Measurements from ENCODE around the gene KCTD20.

DNA sequence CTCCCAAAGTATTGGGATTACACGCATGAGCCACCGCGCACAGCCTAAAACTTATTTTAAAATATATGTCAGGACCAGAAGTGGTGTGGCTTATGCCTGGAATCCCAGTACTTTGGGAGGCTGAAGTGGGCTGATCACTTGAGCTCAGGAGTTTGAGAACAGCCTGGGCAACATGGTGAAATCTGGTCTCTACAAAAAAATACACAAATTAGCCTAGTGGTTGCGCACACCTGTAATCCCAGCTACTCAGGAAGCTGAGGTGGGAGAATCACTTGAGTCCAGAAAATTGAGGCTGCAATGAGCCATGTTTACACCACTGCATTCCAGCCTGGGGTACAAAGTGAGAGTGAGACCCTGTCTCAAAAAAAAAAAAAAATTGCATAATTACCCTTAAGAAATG, 13.9 kb upstream of the KCTD20 start:
- TF ChIP-seq SIN3A (IDR thresholded peaks at IDR 0.05; ENCODE audit: low read depth) (no peak), EZH2phosphoT487 (IDR thresholded peaks at IDR 0.05; ENCODE audit: borderline replicate concordance) (no peak), EZH2 (IDR thresholded peaks at IDR 0.05) (no peak), POLR2A (IDR thresholded peaks at IDR 0.05; ENCODE audit: borderline replicate concordance, extremely low read depth, insufficient read depth, insufficient read length) (no peak), RAD21 (IDR thresholded peaks at IDR 0.05; ENCODE audit: low read depth) (no peak), FOSL1 (IDR thresholded peaks at IDR 0.05; ENCODE audit: low read depth) (no peak)
- TF ChIP-seq, protein P1, sequence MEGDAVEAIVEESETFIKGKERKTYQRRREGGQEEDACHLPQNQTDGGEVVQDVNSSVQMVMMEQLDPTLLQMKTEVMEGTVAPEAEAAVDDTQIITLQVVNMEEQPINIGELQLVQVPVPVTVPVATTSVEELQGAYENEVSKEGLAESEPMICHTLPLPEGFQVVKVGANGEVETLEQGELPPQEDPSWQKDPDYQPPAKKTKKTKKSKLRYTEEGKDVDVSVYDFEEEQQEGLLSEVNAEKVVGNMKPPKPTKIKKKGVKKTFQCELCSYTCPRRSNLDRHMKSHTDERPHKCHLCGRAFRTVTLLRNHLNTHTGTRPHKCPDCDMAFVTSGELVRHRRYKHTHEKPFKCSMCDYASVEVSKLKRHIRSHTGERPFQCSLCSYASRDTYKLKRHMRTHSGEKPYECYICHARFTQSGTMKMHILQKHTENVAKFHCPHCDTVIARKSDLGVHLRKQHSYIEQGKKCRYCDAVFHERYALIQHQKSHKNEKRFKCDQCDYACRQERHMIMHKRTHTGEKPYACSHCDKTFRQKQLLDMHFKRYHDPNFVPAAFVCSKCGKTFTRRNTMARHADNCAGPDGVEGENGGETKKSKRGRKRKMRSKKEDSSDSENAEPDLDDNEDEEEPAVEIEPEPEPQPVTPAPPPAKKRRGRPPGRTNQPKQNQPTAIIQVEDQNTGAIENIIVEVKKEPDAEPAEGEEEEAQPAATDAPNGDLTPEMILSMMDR (IDR thresholded peaks at IDR 0.05 in 2 of 3, conservative IDR thresholded peaks at IDR 0.05 in 1 of 3; ENCODE audit: borderline replicate concordance in 1 of 3, insufficient read depth in 1 of 3, low read depth in 2 of 3, low read length in 2 of 3) = peak in 2 of 3 experiments; percentile 31 to 45; a peak in 3 of 6 replicates
- TF ChIP-seq, protein P2, sequence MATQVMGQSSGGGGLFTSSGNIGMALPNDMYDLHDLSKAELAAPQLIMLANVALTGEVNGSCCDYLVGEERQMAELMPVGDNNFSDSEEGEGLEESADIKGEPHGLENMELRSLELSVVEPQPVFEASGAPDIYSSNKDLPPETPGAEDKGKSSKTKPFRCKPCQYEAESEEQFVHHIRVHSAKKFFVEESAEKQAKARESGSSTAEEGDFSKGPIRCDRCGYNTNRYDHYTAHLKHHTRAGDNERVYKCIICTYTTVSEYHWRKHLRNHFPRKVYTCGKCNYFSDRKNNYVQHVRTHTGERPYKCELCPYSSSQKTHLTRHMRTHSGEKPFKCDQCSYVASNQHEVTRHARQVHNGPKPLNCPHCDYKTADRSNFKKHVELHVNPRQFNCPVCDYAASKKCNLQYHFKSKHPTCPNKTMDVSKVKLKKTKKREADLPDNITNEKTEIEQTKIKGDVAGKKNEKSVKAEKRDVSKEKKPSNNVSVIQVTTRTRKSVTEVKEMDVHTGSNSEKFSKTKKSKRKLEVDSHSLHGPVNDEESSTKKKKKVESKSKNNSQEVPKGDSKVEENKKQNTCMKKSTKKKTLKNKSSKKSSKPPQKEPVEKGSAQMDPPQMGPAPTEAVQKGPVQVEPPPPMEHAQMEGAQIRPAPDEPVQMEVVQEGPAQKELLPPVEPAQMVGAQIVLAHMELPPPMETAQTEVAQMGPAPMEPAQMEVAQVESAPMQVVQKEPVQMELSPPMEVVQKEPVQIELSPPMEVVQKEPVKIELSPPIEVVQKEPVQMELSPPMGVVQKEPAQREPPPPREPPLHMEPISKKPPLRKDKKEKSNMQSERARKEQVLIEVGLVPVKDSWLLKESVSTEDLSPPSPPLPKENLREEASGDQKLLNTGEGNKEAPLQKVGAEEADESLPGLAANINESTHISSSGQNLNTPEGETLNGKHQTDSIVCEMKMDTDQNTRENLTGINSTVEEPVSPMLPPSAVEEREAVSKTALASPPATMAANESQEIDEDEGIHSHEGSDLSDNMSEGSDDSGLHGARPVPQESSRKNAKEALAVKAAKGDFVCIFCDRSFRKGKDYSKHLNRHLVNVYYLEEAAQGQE (IDR thresholded peaks at IDR 0.05; ENCODE audit: low read depth) = no peak
- TF ChIP-seq, protein P3, sequence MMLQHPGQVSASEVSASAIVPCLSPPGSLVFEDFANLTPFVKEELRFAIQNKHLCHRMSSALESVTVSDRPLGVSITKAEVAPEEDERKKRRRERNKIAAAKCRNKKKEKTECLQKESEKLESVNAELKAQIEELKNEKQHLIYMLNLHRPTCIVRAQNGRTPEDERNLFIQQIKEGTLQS (IDR thresholded peaks at IDR 0.05) = no peak

All from HCT116 (cell line).